GM10248 (cell line): ENCODE measurements around the gene TMEM106C.

Experiments used
- CTCF ChIA-PET: fragments of 300-600 bp; sonication (Branson Sonifier 250); formaldehyde crosslinking; extraction: SDS; loops from one replicate; lab custom pipeline; 2021; ENCODE audit warnings: antibody characterized with exemption; lab: Yijun Ruan, JAX
- POLR2A ChIA-PET: fragments of 350-650 bp; sonication (Branson Sonifier 250); formaldehyde crosslinking; extraction: SDS; loops from one replicate; lab custom pipeline; 2020; ENCODE audit warnings: antibody characterized with exemption; lab: Yijun Ruan, JAX
- DNase-seq: peaks from one replicate; pipeline ENCODE4 v3.0.0; 2012; ENCODE audit errors: extremely low spot score
- CTCF ChIP-seq: IDR thresholded peaks from 2 replicates; pipeline ENCODE4 v1.5.1; 2012; ENCODE audit warnings: mild to moderate bottlenecking, low read depth; ENCODE audit errors: extremely low read depth, missing control alignments, control extremely low read depth

TMEM106C gene

GRCh38 chr12:47984331-47984801 lies 21.0 kb downstream of the TMEM106C start:
- ChIA-PET POLR2A (no interaction called here), CTCF (interaction anchor here (1.1 to 1.6 kb wide), 2 partner anchors 9 to 21 kb away, joined by 3 to 4 read pairs; partner anchors contain the start of gene TMEM106C)
- TF ChIP-seq CTCF: no peak
- DNase-seq: no peak

GRCh38 chr12:47985596-47986290 lies 22.3 kb downstream of the TMEM106C start:
- no peak for DNase-seq
- CTCF ChIA-PET: interaction anchor here (1.5 kb wide), 1 partner anchor 36 kb away, joined by 3 read pairs; no protein-coding TSS in a partner anchor
- POLR2A ChIA-PET: interaction anchor here (0.6 kb wide), 1 partner anchor 1444 kb away, joined by 3 read pairs; no protein-coding TSS in a partner anchor
- no peak for TF ChIP-seq CTCF

- CTCF ChIA-PET: interaction anchor here (1.5 kb wide), 1 partner anchor 37 kb away, joined by 3 read pairs; no protein-coding TSS in a partner anchor
- TF ChIP-seq CTCF: no peak
These were observed 22.9 kb downstream of the TMEM106C start for GRCh38 chr12:47986291-47986660.

GRCh38 chr12:47986832-47987231 lies 23.4 kb downstream of the TMEM106C start:
- DNase-seq: no peak
- TF ChIP-seq CTCF: no peak
- POLR2A ChIA-PET: no interaction called here
- CTCF ChIA-PET: interaction anchor here (1.5 kb wide), 1 partner anchor 37 kb away, joined by 3 read pairs; no protein-coding TSS in a partner anchor

More at GRCh38 chr12:47986291-47986660, 22.9 kb downstream of the TMEM106C start:
- no peak for DNase-seq
- POLR2A ChIA-PET: no interaction called here

- ChIA-PET CTCF (no interaction called here), POLR2A (interaction anchor here (0.5 kb wide), 1 partner anchor 66 kb away, joined by 5 read pairs; no protein-coding TSS in a partner anchor)
- no peak for TF ChIP-seq CTCF
- DNase-seq: no peak
These were observed 24.1 kb downstream of the TMEM106C start for GRCh38 chr12:47987411-47988072.
